ENCODE measurements around the gene CPED1.

DNA sequence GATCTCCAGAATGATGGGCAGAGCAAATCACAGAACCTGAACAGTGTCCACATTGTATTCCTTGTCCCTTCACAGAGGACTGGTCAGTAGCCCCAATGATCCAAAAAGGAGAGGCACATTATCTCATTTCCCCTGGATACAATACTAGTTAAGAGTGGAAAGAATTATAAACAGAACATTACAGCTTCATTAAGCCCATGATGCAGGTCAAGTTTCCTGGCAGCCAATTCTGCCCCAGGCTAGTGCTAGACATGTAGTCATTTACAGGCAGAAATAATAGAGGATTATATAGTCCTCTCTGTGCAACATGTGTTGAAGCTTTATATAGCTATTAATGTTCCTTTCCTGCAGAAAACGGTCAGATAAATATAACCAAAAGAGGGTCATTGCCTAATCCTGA, 216.0 kb downstream of the CPED1 start:
- TF ChIP-seq EZH2 (IDR thresholded peaks at IDR 0.05) (no peak), POLR2AphosphoS5 (IDR thresholded peaks at IDR 0.05; ENCODE audit: borderline replicate concordance, low read depth, low read length) (no peak), FOXP2 (optimal IDR thresholded peaks at IDR 0.05; ENCODE audit: control extremely low read depth, extremely low read length, insufficient read depth) (no peak)
